GM19455 (cell line): ENCODE measurements around the gene PHF12.

Source experiments
- ATAC-seq: cut with Tn5 transposase; IDR thresholded peaks from one replicate; pipeline ENCODE4 v1.9.1; 2021; ENCODE audit not compliant: unreplicated experiment

The PHF12 gene

DNA sequence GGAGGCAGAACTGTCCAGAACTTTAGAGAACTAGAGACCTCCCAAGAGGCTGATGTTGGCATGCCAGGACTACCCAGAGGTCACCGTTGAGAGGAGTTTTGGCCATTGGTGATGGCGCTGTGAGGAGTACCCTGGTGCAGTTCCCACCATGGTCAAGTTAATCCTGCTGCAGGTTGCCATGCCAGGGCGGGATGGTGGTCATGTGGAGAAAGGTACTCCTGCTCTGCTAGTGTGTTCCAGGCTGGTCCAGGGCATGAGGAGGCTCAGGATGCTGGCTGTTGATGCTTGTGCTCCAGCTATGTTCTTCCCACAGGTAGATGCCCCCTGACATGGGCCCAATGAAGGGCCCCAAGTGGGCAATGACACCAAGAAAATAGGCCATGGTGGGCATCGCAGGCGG, 4.1 kb upstream of the PHF12 start:
- ATAC-seq: no peak

DNA sequence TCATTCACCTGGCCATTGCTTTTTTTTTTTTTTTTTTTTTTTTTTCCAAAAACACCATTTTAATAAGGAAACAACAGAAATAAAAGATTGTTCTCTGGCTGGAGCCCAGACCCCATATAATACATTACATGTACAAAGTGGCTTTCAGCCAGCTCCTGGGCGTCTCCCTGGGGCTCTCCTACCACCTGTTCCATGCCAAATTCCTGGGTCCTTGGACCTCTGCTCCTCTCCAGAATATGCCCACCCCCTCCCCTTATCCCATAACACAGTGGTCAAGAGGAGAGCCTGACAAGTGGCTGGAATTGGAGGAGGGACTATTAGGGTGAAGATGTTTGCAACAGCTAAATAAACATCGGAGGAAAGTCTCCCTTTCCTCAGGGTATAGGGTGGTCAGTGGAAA, 3.6 kb upstream of the PHF12 start:
- ATAC-seq: no peak

DNA sequence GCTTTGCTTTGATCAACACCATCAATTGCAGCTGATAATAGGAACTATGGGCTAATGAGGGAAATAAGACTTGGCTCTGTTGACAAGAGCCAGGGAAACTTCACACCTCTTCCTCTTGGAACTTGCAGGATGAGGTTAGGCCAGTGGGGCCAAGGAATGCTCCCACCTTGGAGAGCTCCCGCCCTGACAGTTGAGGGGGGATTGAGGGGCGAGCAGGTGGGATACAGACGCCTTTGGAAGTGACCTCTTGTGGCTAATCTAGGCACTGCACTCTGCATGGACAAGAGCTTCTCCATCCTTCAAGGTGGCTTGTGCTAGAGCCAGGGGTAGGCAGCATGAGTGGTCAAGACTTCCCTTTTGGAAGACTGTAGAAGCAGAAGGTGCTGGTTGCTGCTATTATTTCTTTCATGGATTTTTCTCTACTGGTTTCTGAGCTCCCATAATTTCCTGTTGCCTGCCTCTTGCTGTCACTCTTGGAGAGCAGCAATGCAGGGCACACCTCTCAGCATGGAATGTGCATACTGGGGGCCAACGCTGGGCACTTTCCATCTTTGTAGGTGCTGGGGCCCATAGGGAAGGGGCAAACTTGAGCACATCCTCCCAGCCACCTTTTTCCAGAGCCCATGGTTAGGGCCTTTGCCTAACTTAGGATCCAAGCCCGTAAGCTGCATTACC, 2.3 kb upstream of the PHF12 start:
- no peak for ATAC-seq

DNA sequence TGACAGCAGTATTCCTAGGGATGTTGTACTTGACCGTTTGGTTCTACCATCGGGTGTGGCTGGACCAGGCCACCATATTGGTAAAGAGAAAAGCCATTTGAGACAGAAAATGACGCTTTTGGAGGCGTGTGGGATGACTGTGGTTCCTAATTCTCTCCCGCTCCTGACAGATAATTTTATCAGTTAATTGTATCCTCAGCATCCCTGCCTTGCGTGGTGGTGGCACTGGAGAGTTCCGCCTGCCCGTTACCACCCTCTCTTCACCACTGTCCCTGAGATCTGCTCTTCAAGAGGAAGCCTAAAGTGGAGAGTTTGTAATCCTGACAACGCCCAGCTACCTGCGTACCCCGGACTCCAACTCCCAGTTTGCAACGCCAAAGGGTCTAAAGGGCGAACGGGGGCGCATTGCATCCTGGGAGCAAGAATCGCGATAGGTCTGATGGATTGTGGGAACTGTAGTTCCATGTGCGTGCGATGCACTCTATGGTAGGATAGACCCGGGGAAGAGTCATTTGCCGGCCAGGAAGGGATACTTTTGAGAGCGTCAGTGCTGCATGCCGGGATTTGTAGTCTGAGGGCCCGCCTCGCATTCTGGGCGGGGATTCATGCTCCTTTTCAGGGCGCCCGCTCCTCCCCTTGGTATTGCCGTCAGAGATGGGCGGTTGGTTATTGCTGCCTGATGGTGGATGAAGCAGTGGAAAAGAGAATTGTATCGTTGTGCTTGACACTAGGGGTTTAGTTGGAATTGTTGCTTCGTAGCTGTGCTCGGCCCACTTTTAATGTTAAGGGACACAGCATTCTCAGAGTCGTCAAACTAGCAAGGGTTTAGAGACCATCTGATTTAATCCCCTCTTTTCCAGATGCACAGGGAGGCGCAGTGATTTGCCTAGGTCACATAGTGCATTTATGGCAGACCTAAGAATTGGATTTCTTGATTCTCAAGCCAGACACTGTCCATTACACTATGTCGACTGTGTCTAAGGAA, 965 bp upstream of the PHF12 start:
- peak; percentile 46 for ATAC-seq

DNA sequence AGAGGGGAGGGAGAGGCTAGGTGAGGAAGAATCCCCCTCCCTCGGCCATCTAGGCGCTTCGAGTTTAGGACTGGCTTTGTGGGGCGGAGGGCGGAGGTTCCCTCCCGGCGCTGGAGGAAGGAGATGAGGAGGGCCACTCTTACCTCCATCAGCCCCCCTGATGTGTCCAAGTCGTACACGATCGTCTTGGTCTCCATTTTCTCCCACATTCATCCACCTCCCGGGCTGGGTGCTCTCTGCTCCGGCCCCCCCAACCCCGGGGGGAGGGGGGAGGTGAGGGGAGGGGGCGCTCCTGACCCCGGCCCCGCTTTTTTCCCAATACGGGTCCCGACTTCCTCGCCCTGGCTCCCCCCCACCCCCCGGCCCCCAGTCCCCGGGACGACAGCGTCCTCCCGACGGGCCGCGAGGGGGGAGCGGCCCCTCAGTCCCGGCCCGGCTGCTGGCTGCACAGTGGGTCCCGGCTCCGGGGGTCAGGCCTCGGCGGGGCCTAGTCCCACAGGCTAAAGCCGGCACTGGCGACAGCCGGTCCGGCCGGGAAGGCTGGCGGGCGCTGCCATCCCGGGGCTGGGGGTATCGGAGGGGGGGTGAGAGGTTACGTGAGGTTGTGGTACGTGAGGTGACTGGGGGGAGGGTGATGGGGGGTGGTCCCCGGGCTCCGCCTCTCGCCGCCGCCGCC, 428 bp downstream of the PHF12 start:
- ATAC-seq: peak; percentile 0

DNA sequence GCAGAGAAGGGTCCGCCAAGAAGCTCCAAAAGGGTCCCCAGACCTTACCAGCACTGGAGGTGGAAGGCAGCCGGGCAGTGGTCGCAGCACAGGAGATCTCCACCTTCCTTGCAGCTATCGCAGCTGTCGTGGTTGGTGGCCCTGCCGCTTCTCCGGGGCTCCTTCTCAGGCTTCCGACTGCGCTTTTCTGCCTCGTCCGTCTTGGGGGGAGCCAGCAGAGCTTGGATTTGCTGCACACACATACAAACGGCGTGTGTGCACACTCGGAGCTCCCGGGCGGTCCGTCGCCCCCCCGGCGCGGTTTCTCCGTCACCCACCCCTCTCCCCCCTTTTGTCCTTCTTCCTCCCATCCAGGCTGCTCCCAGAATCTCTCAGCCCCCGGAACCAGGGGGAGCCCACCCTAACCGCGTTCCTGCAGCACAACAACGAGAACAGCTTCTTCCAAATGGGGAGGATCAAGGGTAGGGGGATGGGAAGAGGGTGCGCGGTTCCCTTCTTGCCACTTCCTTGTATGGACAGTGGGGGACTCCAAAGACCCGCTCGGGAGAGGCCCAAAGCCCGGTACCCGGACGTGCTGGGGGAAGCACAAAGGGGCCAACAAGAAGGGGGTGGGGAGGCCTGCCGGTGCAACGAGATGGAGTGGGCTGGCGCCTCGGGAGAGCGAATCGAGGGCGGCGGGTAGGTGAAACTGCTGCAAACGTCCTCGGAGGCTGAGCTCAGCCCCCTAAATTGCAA, 1.1 kb downstream of the PHF12 start:
- ATAC-seq: no peak

DNA sequence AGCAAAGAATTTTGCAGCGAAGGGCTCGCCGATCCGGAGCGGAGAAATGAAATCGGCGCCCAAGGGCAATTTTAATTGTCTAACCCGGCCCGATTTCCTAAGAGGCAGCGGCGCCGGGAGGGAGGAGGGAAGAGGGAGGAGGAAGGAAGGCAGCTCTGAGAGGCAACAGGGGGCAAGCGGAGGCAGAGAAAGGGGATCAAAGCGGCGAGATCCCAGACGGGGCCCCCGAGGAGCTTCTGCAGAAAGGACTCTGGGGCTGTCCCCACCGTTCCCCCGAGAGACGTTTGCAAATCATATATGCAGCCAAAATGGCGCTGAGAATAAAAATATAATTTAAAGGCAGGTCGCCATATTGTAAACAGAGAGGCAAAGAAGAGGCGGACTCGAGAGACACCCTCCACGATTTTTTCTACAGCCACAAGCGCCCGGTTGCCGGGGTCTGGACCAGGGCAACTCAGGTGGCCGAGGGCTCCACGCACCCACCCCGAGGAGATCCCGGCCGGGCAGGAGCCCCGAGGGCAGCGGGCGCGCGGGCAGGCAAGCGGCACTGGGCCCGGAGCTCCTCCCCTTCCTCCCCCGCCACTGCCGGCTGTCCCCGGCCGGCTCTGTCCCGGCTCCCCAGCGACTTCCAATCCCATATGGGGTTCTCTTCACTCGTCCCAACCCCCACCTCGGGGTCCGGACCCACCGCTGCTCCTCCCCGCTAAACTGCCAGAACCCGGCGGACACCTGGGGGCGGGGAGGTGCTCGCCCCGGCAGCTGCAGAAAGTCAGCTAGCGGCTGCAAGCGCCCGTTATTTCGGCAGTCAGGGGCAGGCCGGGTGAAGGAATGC, 1.9 kb downstream of the PHF12 start:
- no peak for ATAC-seq

DNA sequence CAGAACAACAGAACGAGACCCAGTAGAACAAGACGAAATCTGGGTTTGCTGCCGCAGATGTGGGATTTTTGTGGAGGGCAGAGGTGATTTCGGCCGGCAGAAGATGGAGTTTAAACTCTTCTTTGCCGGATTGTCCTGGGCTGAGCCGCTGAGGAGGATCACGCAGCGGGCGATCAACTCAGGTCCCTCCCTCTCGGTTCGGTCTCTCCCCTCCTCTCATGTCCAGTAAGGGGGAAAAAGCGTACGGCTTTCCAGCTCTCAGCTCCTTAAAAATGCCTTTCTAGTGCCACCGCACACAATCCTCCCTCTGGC, 2.5 kb downstream of the PHF12 start:
- no peak for ATAC-seq

DNA sequence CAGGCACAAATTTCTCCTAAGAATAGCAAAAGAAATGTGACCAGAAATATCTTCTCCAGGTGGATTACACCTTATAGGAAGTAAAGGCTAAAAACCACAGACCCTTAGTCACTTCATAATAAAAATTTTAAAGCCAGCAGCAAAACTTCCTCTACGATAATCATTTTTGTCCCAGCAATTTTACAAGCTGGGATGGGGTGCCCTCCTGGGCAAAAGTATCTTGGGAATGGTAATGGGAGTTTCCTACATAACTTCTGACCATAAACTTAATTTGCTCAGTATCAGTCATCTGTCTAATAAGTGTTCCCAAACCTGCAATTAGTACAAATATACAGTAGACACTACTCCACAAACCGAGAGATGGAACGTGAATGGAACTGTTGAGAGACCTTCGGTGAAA, 3.0 kb downstream of the PHF12 start:
- ATAC-seq: no peak

DNA sequence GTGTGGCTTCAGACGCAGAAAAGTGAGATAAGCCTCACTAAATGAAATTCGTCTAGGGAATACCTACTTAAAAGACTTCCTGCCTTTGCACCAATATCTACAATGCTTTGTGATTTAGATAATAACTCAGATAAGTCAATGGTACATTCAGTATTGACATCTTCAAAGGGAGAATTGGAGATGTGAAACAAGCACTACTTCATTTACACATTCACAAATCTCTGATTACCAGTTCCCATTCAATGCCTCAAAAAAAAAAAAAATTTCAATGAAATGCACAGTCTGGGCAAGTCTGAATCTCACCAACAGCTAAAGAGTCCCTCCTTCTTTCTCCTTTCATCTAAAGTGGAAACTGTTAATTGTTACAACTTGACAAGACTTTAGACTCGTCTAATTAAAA, 3.7 kb downstream of the PHF12 start:
- ATAC-seq: no peak

DNA sequence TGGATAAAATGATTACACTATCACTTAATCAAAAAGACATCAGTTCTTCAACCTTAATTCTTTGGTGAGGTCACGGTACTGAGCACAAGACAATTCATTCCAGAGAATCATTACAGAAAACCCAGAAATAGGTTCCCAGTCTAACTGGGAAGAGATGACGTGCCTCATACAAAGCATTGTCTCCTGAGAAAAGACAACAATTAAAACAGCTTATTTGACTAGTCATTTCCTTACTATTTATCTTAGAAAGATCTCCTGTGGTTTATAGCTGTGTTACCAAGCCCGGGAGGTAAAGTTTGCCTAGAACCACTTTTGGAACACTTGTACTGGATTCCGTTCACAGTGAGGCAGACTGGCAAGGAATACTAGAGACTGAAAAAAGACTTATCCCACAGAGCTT, 5.1 kb downstream of the PHF12 start:
- ATAC-seq: no peak

DNA sequence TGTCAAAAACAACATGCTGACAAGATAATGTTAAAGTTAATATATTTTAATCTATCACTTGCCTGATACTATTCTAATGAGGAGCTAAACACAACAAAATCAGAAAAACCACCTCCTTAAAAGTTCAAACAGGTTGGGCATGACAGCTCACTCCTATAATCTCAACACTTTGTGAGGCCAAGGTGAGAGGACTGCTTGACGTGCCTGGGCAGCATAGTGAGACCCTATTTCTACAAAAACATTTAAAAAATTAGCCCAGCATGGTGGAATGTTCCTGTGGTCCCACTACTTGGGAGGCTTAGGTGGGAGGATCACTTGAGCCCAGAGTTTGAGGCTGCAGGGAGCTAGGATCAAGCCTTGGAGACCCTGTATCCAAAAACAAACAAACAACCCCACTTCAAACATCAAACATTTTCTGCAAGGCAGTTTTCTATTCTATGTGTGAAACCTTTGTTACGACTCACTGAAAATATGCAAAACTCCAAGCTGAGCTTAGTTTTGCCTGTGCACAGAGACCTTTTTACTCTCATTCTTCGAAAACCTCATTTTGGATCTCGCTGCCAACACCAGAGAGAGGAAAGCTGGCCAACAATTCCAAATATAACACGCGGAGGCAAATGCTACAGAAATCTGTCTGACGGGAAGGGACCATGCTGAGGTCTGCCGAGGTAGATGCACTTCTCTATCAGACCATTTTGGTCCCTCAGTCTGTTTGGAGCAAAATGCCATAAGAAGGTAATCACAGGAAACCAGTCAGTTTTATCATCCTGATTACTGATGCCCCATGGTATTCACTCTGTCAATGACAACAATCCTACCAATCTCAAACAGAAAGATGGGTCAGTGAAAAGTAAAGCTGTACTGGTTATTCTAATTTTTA, 6.2 kb downstream of the PHF12 start:
- ATAC-seq: no peak

DNA sequence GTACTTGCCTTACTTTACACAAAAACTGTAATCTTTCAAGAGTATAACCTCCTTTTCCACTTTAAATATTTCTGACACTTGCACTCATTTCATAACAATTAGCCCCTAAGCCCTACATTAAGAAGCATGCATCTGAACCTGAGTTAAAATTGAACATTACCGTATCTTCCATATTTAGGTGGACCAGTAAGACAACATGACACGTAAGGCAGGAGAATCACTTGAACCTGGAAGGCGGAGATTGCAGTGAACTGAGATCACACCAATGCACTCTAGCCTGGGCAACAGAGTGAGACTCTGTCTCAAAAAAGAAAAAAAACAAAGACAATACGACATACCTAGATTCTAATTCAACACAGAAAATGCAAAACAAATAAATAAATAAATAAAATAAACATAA, 7.0 kb downstream of the PHF12 start:
- no peak for ATAC-seq

DNA sequence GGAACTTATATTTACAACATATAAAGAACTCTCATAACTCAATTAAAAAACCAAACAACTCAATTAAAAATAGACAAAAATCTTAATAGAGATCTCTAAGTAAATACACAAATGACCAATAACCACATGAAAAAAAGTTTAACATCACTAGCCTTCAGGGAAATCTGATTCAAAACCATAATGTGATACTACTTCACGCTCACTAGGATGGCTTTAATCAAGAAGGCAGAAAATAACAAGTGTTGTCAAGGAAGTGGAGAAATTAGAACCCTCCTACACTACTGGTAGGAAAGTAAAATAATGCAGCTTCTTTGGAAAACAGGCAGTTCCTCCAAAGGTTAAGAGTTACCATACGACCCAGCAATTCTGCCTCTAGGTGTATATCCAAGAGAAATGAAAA, 8.4 kb downstream of the PHF12 start:
- no peak for ATAC-seq

DNA sequence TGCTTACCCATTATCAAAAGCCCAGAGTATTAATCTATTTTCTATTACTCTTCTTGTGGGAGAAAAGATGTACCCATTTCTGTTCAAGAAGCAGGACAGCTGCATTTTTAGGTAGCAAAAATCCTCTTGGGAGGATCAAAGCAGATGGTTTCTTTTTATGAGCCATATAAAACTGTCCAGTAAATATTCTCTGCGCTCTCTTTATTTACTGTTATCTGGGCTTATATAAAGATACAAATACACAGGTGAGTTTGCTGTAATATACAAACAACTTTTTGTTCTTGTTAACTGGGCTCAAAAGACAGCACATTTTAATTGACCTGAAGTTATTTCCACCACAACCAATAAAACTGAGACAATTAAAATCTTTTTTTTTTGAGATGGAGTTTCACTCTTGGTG, 10.1 kb downstream of the PHF12 start:
- no peak for ATAC-seq

DNA sequence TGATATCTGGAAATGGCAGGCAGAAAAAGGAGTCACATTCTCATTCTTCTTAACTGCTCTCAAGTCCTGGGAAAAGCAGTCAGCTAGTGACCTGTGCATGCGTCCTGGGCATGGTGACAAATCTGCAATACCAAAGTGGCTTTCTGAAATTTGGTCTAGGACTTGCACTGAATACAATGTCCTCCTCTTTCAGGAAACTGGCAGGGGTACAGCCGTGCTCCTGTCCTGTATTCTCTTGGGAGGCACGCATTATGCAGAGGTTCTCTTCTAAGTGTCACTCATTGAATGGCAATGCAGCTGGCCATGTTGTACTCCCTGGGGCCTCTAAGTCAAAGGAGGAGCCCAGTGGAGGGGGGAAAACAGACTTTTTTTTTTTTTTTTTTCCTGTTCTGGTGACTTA, 10.6 kb downstream of the PHF12 start:
- no peak for ATAC-seq

DNA sequence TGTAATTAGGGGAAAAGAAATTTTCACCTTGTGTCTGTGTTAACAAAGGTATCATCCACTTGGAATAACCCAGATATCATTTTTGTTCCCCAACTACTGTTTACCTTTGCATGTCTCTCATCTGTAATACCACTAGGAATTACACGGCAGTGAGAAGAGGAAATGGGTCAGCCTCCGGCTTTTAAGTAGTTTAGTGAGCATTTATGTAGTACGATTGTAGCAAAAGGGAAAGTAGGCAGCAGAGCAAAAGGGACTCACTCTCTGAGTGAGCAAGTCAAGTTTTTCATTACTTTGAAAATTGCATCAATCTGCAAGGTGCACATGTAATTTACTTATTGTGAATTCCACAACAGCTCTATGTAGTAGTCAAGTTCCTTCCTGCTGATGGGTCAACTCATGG, 11.2 kb downstream of the PHF12 start:
- no peak for ATAC-seq

DNA sequence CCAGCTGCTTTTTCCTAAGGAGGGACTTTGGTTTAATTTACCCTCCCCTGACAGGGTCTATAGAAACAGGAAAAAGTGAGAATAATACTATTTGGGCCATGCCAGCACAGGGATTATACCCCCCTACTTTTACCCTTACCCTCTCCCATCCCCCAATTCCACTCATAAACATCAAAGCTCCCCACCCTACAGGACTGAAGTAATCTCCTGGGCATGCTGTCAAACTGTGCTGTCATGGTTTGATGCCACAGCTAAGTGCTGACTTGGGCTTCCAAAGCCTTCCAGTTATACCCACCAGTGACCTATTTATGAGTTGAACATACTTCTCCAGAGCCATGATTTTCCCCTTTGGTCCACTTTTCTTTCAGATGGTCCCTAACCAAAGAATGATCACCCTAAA, 12.8 kb downstream of the PHF12 start:
- no peak for ATAC-seq

DNA sequence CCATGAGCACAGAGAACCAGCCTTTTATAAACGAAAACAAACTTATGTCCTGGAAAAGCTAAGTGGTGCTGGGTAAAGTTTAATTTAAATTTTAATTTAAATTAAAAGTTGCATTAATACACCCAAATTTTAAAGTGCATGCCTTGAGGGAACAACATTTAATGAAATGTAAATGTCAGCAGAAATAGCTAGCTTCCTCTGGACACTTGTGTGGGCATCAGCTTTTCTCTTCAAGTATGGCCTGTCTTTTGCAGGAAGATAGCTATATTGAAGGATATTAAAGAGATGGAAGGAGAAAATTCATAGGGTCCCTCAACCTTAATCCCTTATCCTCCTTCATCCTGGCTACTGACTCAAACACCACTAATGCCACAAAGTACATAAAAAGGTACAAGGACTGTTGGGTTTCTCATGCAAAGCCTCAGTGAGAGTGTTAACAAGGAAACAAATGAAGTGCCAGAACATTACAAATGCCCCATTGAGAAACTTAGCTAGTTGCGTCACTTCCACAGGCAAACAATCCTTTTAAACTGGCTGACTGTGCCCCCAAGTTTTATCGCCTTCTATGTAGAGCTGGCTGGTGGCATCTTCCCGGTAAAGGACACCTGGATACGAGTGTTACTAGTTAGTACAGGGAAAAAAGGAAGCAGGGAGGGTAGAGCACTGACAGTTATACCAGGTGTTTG, 14.1 kb downstream of the PHF12 start:
- no peak for ATAC-seq
